Osteoblast (primary cell): ENCODE measurements around the gene CIZ1. TPM values are rescaled to one million over a fixed set of nuclear protein-coding genes. Genes with fewer than 3 reads are reported as not detected.

Experiments
- DNase-seq: peaks from one replicate; pipeline ENCODE4 v3.0.0; 2011; ENCODE audit warnings: low spot score, mixed read lengths; ENCODE audit not compliant: insufficient read length; ENCODE audit errors: missing footprints
- H2AFZ ChIP-seq: 2 replicates; pipeline ENCODE4 v1.6.0; 2011; ENCODE audit warnings: mild to moderate bottlenecking, low read length
- H3K27ac ChIP-seq: 2 replicates; pipeline ENCODE4 v1.5.1; 2011; ENCODE audit warnings: mild to moderate bottlenecking, low read depth, low read length, moderate library complexity
- H3K27me3 ChIP-seq: 2 replicates; pipeline ENCODE4 v1.6.0; 2012; ENCODE audit warnings: mild to moderate bottlenecking, control low read depth, inconsistent platforms, low read length, moderate library complexity; ENCODE audit not compliant: insufficient read depth
- H3K36me3 ChIP-seq: 2 replicates; pipeline ENCODE4 v1.5.1; 2011; ENCODE audit warnings: mild to moderate bottlenecking, low read length, control low read depth, moderate library complexity; ENCODE audit not compliant: insufficient read depth
- H3K4me1 ChIP-seq: 2 replicates; pipeline ENCODE4 v1.5.1; 2011; ENCODE audit warnings: mild to moderate bottlenecking, low read length, control low read depth, moderate library complexity; ENCODE audit not compliant: insufficient read depth
- H3K4me2 ChIP-seq: 2 replicates; pipeline ENCODE4 v1.6.0; 2011; ENCODE audit warnings: mild to moderate bottlenecking, low read length; ENCODE audit not compliant: insufficient read depth
- H3K4me3 ChIP-seq: fragments of 200-600 bp; sonication (generic); 3 replicates; pipeline ENCODE4 v1.5.1; 2012; ENCODE audit warnings: mild to moderate bottlenecking, low read length, inconsistent platforms; ENCODE audit not compliant: insufficient read depth
- H3K79me2 ChIP-seq: 2 replicates; pipeline ENCODE4 v1.6.0; 2012; ENCODE audit warnings: mild to moderate bottlenecking, low read length, control low read depth, inconsistent platforms; ENCODE audit not compliant: insufficient read depth
- H3K9me3 ChIP-seq: 2 replicates; pipeline ENCODE4 v1.5.1; 2011; ENCODE audit warnings: low read depth, low read length, control low read depth
- H4K20me1 ChIP-seq: 2 replicates; pipeline ENCODE4 v1.6.0; 2012; ENCODE audit warnings: mild to moderate bottlenecking, low read length, control low read depth; ENCODE audit not compliant: insufficient read depth
- CTCF ChIP-seq: IDR thresholded peaks from 2 replicates; pipeline ENCODE4 v1.5.1; 2011; ENCODE audit warnings: mild to moderate bottlenecking, low read depth, low read length, moderate library complexity; ENCODE audit errors: extremely low read depth
- total RNA-seq: library from RNA; depleted of rRNA; stranded (reverse); fragments of >200 nt; gene quantifications from 2 replicates; pipeline ENCODE4 v1.2.3, GENCODE V29; 2012

The CIZ1 gene
- total RNA-seq, 1 donor: 33.7 TPM

- peak; percentile 38 for DNase-seq
- Histone ChIP-seq H3K4me1 (peaks cover 4% of the 10 kb centered on the region), H3K4me2 (no peak overlapping the region), H2AFZ (no peak overlapping the region), H3K4me3 (no peak overlapping the region), H3K27ac (no peak overlapping the region), H3K79me2 (peaks cover 13% of the 10 kb centered on the region), H3K27me3 (no peaks in the 10 kb centered on the region), H4K20me1 (peaks cover 14% of the 10 kb centered on the region), H3K36me3 (peaks cover 13% of the 10 kb centered on the region), H3K9me3 (no peaks in the 10 kb centered on the region)
- no peak for TF ChIP-seq CTCF
Measured at GRCh38 chr9:128120741-128121465, 70.5 kb downstream of the CIZ1 start.

DNA sequence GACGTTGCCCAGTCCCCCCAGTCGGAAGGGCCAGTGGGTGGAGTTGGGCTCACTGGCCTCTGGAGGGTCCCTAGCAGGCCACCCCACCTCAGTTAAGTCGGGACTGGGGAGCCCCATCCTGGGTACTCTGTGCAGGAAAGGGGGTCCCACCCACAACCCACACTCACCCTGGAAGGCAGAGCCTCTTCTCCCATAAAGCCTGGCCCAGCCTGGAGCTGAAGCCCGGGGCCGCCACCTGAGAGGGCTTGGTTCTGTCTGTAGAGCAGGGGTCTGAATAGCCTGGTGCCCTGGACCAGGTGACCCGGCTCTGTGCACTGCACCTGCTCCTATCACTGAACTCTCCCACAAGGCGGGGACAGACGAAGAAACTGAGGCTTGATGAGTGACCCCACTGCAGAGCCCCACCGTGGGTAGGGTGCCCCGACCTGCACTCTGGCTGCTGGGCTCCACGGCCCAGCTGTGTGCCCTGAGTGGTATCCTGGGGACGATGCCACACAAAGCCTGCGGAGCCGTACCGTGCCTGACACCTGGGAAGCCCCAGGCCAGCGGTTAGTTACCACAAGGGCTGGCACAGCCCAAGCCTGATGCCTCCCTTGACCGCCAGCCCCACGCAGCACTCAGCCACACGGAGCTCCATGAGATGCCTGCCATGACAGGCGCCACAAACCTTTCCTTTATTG lies 71.2 kb downstream of the CIZ1 start:
- Histone ChIP-seq H3K27me3 (no peaks in the 10 kb centered on the region), H4K20me1 (peaks cover 9% of the 10 kb centered on the region), H3K4me3 (no peak overlapping the region), H3K36me3 (peaks cover 13% of the 10 kb centered on the region), H3K4me1 (no peaks in the 10 kb centered on the region), H3K9me3 (no peaks in the 10 kb centered on the region), H2AFZ (no peak overlapping the region), H3K4me2 (no peak overlapping the region), H3K27ac (no peak overlapping the region), H3K79me2 (peaks cover 6% of the 10 kb centered on the region)
- DNase-seq: peak; percentile 58
- TF ChIP-seq CTCF: no peak

GRCh38 chr9:128118971-128119665 lies 72.3 kb downstream of the CIZ1 start:
- no peak overlapping the region for H3K4me3 ChIP-seq
- no peak overlapping the region for H3K4me2 ChIP-seq
- no peaks in the 10 kb centered on the region for H3K4me1 ChIP-seq
- H3K9me3 ChIP-seq: no peaks in the 10 kb centered on the region
- TF ChIP-seq CTCF: no peak
- no peaks in the 10 kb centered on the region for H4K20me1 ChIP-seq
- DNase-seq: peak; percentile 65
- H3K27ac ChIP-seq: no peak overlapping the region
- H3K79me2 ChIP-seq: no peaks in the 10 kb centered on the region
- no peak overlapping the region for H2AFZ ChIP-seq
- H3K36me3 ChIP-seq: peaks cover 5% of the 10 kb centered on the region
- H3K27me3 ChIP-seq: no peaks in the 10 kb centered on the region

DNA sequence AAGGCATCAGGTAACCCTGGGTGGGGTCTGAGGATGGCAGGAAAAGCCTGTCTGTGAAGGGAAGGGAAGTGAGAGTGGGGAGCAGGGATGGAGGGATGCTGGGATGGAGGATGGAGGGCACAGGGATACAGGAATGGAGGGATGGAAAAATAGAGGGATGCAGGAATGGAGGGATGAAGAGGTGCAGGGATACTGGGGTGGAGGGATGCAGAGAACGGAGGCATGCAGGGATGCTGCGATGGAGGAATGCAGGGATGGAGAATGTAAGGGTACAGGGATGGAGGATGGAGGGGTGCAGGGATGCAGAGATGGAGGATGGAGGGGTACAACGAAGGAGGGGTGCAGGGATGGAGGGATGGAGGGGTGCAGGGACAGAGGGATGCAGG lies 72.9 kb downstream of the CIZ1 start:
- H3K9me3 ChIP-seq: no peaks in the 10 kb centered on the region
- no peak overlapping the region for H3K27ac ChIP-seq
- H3K4me2 ChIP-seq: peak overlapping the region; percentile 76
- no peaks in the 10 kb centered on the region for H4K20me1 ChIP-seq
- peak; percentile 53 for DNase-seq
- H3K27me3 ChIP-seq: no peaks in the 10 kb centered on the region
- H3K36me3 ChIP-seq: peaks cover 5% of the 10 kb centered on the region
- no peak overlapping the region for H3K4me3 ChIP-seq
- no peak overlapping the region for H2AFZ ChIP-seq
- no peaks in the 10 kb centered on the region for H3K4me1 ChIP-seq
- no peak for TF ChIP-seq CTCF
- no peaks in the 10 kb centered on the region for H3K79me2 ChIP-seq
